GM12892 (cell line): Measurements from ENCODE around the gene IFITM10.

Experiments
- POLR2A ChIP-seq: IDR thresholded peaks from 2 replicates; pipeline ENCODE4 v1.6.1; 2011; ENCODE audit warnings: low read depth, low read length, control low read depth
- POLR2AphosphoS5 ChIP-seq: IDR thresholded peaks from 2 replicates; pipeline ENCODE4 v1.6.1; 2011; ENCODE audit warnings: low read depth, low read length, control low read depth
- TAF1 ChIP-seq: IDR thresholded peaks from 2 replicates; pipeline ENCODE4 v1.6.1; 2011; ENCODE audit warnings: low read depth, mild to moderate bottlenecking, control low read depth, low read length, borderline replicate concordance

DNA sequence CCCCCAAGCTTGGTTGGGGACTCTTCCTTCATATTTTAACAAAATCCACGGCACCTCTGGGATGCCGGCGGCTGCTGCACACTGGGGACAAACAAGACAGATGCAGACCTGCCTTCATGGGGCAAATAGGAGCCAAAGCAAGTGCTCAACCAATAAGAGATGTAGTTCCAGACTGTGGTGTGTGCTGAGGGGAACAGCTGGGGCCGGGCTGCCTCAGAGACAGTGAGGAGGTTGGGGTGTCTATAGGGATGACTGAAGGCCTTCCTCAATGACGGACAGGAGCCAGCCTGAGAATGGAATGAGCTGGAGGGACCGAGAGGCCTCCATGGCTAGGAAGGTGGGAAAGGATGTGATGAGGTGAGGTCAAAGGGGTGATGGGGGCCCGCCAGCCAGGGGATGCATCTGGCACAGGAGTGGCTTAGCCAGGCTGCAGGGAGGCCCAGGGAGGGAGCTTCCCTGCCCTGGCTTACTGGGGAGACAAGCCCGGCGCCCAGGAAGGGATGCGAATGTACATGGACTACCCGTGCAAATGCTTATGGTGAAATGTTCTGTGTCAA lies 23.7 kb upstream of the IFITM10 start:
- no peak for TF ChIP-seq POLR2A
- no peak for TF ChIP-seq TAF1
- no peak for TF ChIP-seq POLR2AphosphoS5
